Loucy (cell line): ENCODE measurements around the gene AAMDC.

ENCODE experiments used
- H2AFZ ChIP-seq: fragments of 200-600 bp; sonication (generic); 2 replicates; pipeline ENCODE4 v1.6.0; 2016; ENCODE audit warnings: antibody characterized with exemption, mild to moderate bottlenecking, low read length, moderate library complexity
- H3F3A ChIP-seq: fragments of 200-600 bp; 2 replicates; pipeline ENCODE4 v1.6.0; 2016; ENCODE audit warnings: antibody characterized with exemption, low read depth, mild to moderate bottlenecking
- H3K27me3 ChIP-seq: fragments of 200-600 bp; sonication (generic); 2 replicates; pipeline ENCODE4 v1.6.1; 2014; ENCODE audit warnings: low read length, mild to moderate bottlenecking; ENCODE audit not compliant: insufficient read depth, poor library complexity, severe bottlenecking
- H3K36me3 ChIP-seq: fragments of 200-600 bp; sonication (generic); 2 replicates; pipeline ENCODE4 v1.6.1; 2016; ENCODE audit warnings: low read length; ENCODE audit not compliant: insufficient read depth
- H3K4me1 ChIP-seq: fragments of 200-600 bp; sonication (generic); 2 replicates; pipeline ENCODE4 v1.5.1; 2014; ENCODE audit warnings: low read length, mild to moderate bottlenecking; ENCODE audit not compliant: insufficient read depth, poor library complexity, severe bottlenecking
- H3K4me2 ChIP-seq: fragments of 200-600 bp; sonication (generic); 2 replicates; pipeline ENCODE4 v1.6.0; 2014; ENCODE audit warnings: antibody characterized with exemption, low read length, low read depth, mild to moderate bottlenecking; ENCODE audit not compliant: poor library complexity, severe bottlenecking
- H3K4me3 ChIP-seq: fragments of 200-600 bp; sonication (generic); 2 replicates; pipeline ENCODE4 v1.5.1; 2014; ENCODE audit warnings: low read length, mild to moderate bottlenecking, mixed read lengths; ENCODE audit not compliant: poor library complexity, severe bottlenecking
- H3K79me2 ChIP-seq: fragments of 200-600 bp; sonication (generic); 2 replicates; pipeline ENCODE4 v1.6.1; 2014; ENCODE audit warnings: low read length; ENCODE audit not compliant: insufficient read depth
- H3K9ac ChIP-seq: fragments of 200-600 bp; sonication (generic); 2 replicates; pipeline ENCODE4 v1.6.0; 2014; ENCODE audit warnings: mild to moderate bottlenecking, low read depth, low read length, moderate library complexity; ENCODE audit not compliant: poor library complexity, severe bottlenecking
- H3K9me2 ChIP-seq: fragments of 200-600 bp; sonication (generic); replicated peaks from 2 replicates; pipeline ENCODE4 v1.6.1; 2016; ENCODE audit warnings: low read depth, low read length, mixed read lengths
- H3K9me3 ChIP-seq: fragments of 200-600 bp; sonication (generic); 2 replicates; pipeline ENCODE4 v1.6.1; 2014; ENCODE audit warnings: mild to moderate bottlenecking, antibody characterized with exemption, low read length, low read depth; ENCODE audit not compliant: insufficient read depth
- H4K20me1 ChIP-seq: fragments of 200-600 bp; sonication (generic); 2 replicates; pipeline ENCODE4 v1.6.0; 2014; ENCODE audit warnings: antibody characterized with exemption, low read length, mild to moderate bottlenecking; ENCODE audit not compliant: insufficient read depth, poor library complexity, severe bottlenecking
- CTCF ChIP-seq: fragments of 200-600 bp; sonication (generic); conservative IDR thresholded peaks from 2 replicates; pipeline ENCODE4 v1.5.1; 2014; ENCODE audit warnings: mild to moderate bottlenecking, antibody characterized with exemption, low read length
- EZH2phosphoT487 ChIP-seq: fragments of 200-600 bp; IDR thresholded peaks from 2 replicates; pipeline ENCODE4 v1.6.1; 2018; ENCODE audit warnings: antibody characterized with exemption, mild to moderate bottlenecking, moderate library complexity, borderline replicate concordance

The AAMDC gene

DNA sequence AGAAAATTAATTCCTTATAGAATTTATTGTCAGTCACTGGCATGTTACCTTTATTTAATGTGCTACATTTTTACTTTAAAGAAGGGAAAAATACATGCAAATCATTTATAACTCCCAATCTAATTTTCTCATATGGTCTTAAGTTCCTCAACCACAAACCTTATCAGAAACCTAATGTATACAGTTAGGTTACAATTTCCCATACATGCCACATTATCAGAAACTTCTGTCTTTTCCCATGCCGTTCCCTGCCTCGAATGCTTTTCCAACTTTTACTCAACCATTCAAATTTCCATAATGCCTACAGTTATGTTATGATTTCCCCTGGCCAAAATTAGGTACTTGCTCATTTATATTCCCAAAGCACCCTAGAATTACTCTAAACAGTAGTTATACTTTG, 14.0 kb upstream of the AAMDC start:
- Histone ChIP-seq H3K36me3 (peaks cover 16% of the 10 kb centered on the region; the same call in 1 of the 2 replicates), H3K4me2 (no peak overlapping the region), H3K9ac (no peak overlapping the region), H3K9me3 (no peaks in the 10 kb centered on the region), H3K27me3 (no peaks in the 10 kb centered on the region), H3K9me2 (no peaks in the 10 kb centered on the region), H4K20me1 (peaks cover 80% of the 10 kb centered on the region), H3K4me1 (peaks cover 4% of the 10 kb centered on the region), H3F3A (no peaks in the 10 kb centered on the region), H3K4me3 (no peak overlapping the region), H3K79me2 (peaks cover 93% of the 10 kb centered on the region), H2AFZ (no peak overlapping the region)
- TF ChIP-seq CTCF (no peak), EZH2phosphoT487 (no peak)

DNA sequence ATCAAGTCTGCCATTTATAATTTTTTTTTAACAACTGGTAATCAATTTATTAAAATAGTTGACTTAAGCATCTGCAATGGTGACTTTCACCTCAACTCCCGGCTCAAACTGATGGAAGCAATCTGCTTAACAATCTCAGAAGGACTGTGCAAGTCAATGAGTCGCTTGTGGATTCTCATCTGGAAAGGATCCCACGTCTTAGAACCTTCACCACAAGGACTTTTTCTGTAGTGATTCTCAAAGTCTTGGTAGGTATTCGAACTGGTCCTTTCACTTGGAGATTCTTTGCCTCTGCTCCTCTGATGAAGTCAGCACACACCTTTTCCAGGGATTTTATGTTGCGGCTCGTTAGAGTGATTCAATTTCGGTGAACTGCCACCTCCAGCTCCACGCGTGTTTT, 7.7 kb upstream of the AAMDC start:
- no peaks in the 10 kb centered on the region for H3K9me2 ChIP-seq
- no peak overlapping the region for H2AFZ ChIP-seq
- peaks cover 6% of the 10 kb centered on the region; the same call in 1 of the 2 replicates for H3K9me3 ChIP-seq
- H3K9ac ChIP-seq, result no peak overlapping the region
- H3K36me3 ChIP-seq, result peaks cover 24% of the 10 kb centered on the region; the same call in 1 of the 2 replicates
- no peaks in the 10 kb centered on the region for H3K27me3 ChIP-seq
- no peaks in the 10 kb centered on the region for H3F3A ChIP-seq
- H3K4me2 ChIP-seq, result no peak overlapping the region
- TF ChIP-seq EZH2phosphoT487 (no peak), CTCF (no peak)
- peaks cover 29% of the 10 kb centered on the region for H3K4me1 ChIP-seq
- peaks cover 84% of the 10 kb centered on the region for H4K20me1 ChIP-seq
- peaks cover 97% of the 10 kb centered on the region for H3K79me2 ChIP-seq
- H3K4me3 ChIP-seq, result no peak overlapping the region

- Histone ChIP-seq H3K4me3 (no peak overlapping the region), H3K4me2 (peak overlapping the region; percentile 89), H3K9me2 (no peaks in the 10 kb centered on the region), H2AFZ (no peak overlapping the region), H3K9me3 (peaks cover 6% of the 10 kb centered on the region; the same call in 1 of the 2 replicates), H3K4me1 (peaks cover 36% of the 10 kb centered on the region), H4K20me1 (peaks cover 86% of the 10 kb centered on the region), H3K36me3 (peaks cover 24% of the 10 kb centered on the region; the same call in 1 of the 2 replicates), H3K79me2 (peaks cover 99% of the 10 kb centered on the region), H3F3A (no peaks in the 10 kb centered on the region), H3K27me3 (peaks cover 1% of the 10 kb centered on the region), H3K9ac (no peak overlapping the region)
- TF ChIP-seq EZH2phosphoT487 (no peak), CTCF (no peak)
Observed at GRCh38 chr11:77814848-77815247, 6.1 kb upstream of the AAMDC start.
